H1 (cell line): ENCODE data around the gene ZFYVE27. TPM values are rescaled to one million over a fixed set of nuclear protein-coding genes. Genes with fewer than 3 reads are reported as not detected.

ENCODE experiments used
- CTCF ChIA-PET: fragments of 300-600 bp; sonication (Branson Sonifier 250); formaldehyde crosslinking; loops from one replicate; lab custom pipeline; 2021; ENCODE audit not compliant: partially characterized antibody; lab: Charles Lee
- POLR2A ChIA-PET: fragments of 300-600 bp; sonication (Branson Sonifier 250); formaldehyde crosslinking; loops from one replicate; lab custom pipeline; 2021; ENCODE audit warnings: inconsistent platforms; ENCODE audit not compliant: partially characterized antibody; lab: Charles Lee
- DNase-seq, 2 experiments: peaks; one replicate each; pipeline versions ENCODE4 v3.0.0 to v3.0.0-alpha.2; 2010 to 2022; ENCODE audit warnings: low spot score in 2 of 2, low read depth in 1 of 2, mixed read lengths in 1 of 2
- FAIRE-seq: peaks from 2 replicates; lab custom pipeline; 2011; peaks lifted over from hg19 to GRCh38; lab: Jason Lieb, UNC
- H2AFZ ChIP-seq: 2 replicates; pipeline ENCODE4 v1.8.1; 2012; ENCODE audit warnings: low read length, inconsistent platforms
- H2AK5ac ChIP-seq: 2 replicates; pipeline ENCODE4 v1.6.1; 2013; ENCODE audit warnings: low read depth, low read length
- H2BK120ac ChIP-seq: replicated peaks from 2 replicates; pipeline ENCODE3; 2013; ENCODE audit warnings: low read depth, low read length, inconsistent platforms
- H2BK12ac ChIP-seq: 2 replicates; pipeline ENCODE4 v1.6.1; 2013; ENCODE audit warnings: low read depth, low read length
- H2BK15ac ChIP-seq: 2 replicates; pipeline ENCODE4 v1.6.1; 2013; ENCODE audit warnings: low read length
- H2BK20ac ChIP-seq: 2 replicates; pipeline ENCODE4 v1.6.1; 2013; ENCODE audit warnings: low read length
- H2BK5ac ChIP-seq: 2 replicates; pipeline ENCODE4 v1.6.1; 2013; ENCODE audit warnings: low read depth, low read length
- H3K14ac ChIP-seq: 2 replicates; pipeline ENCODE4 v1.6.1; 2013; ENCODE audit warnings: inconsistent platforms; ENCODE audit not compliant: insufficient read length
- H3K18ac ChIP-seq: 2 replicates; pipeline ENCODE4 v1.6.1; 2013; ENCODE audit warnings: low read length; ENCODE audit errors: extremely low read depth
- H3K23ac ChIP-seq: 2 replicates; pipeline ENCODE4 v1.6.1; 2013; ENCODE audit warnings: inconsistent platforms; ENCODE audit not compliant: insufficient read length
- H3K23me2 ChIP-seq: 2 replicates; pipeline ENCODE4 v1.6.1; 2013; ENCODE audit warnings: low read depth, low read length
- H3K27ac ChIP-seq: 2 replicates; pipeline ENCODE4 v1.6.1; 2011; ENCODE audit warnings: low read depth, low read length, inconsistent platforms
- H3K27me3 ChIP-seq, 4 experiments: replicated peaks in 1 of 4; 1 replicate in 1 of 4; 2 replicates in 3 of 4; pipeline versions ENCODE4 v1.6.1 to v1.8.1; 2011 to 2013; ENCODE audit warnings: low read length in 3 of 4, mild to moderate bottlenecking in 3 of 4, inconsistent platforms in 2 of 4, mixed read lengths in 2 of 4, moderate library complexity in 1 of 4; ENCODE audit not compliant: control insufficient read depth in 3 of 4, insufficient read depth in 3 of 4; ENCODE audit errors: extremely low read depth in 1 of 4
- H3K36me3 ChIP-seq, 4 experiments: 2 replicates each; pipeline versions ENCODE4 v1.6.1 to v1.8.1; 2011 to 2013; ENCODE audit warnings: mild to moderate bottlenecking in 4 of 4, low read length in 3 of 4, moderate library complexity in 2 of 4, control low read depth in 1 of 4, inconsistent platforms in 1 of 4; ENCODE audit not compliant: insufficient read depth in 4 of 4, control insufficient read depth in 2 of 4
- H3K4ac ChIP-seq: replicated peaks from 2 replicates; pipeline ENCODE3; 2013; ENCODE audit warnings: low read length, low read depth, mixed read lengths, inconsistent platforms; ENCODE audit not compliant: insufficient read length
- H3K4me1 ChIP-seq, 4 experiments: replicated peaks in 1 of 4; 1 replicate in 1 of 4; 2 replicates in 3 of 4; pipeline versions ENCODE4 v1.6.1 to v1.8.1; 2011 to 2013; ENCODE audit warnings: low read length in 3 of 4, inconsistent platforms in 2 of 4, mixed read lengths in 1 of 4; ENCODE audit not compliant: insufficient read depth in 4 of 4, control insufficient read depth in 3 of 4
- H3K4me2 ChIP-seq, 2 experiments: 2 replicates each; pipeline versions ENCODE4 v1.6.1 to v1.8.1; 2011 to 2013; ENCODE audit warnings: low read depth in 2 of 2, low read length in 2 of 2, control low read depth in 1 of 2, inconsistent platforms in 1 of 2, mild to moderate bottlenecking in 1 of 2; ENCODE audit not compliant: insufficient read depth in 1 of 2
- H3K4me3 ChIP-seq, 4 experiments: fragments of 200-600, 300-600 bp in 1 of 4; sonication (generic), shearing (Covaris generic), sonication (Bioruptor Twin) in 1 of 4; 2 replicates each; pipeline versions ENCODE4 v1.5.1 to v1.8.1; 2011 to 2016; ENCODE audit warnings: low read length in 4 of 4, low read depth in 3 of 4, control low read depth in 2 of 4, inconsistent platforms in 2 of 4, mild to moderate bottlenecking in 2 of 4, mixed read lengths in 1 of 4, moderate library complexity in 1 of 4; ENCODE audit not compliant: insufficient read depth in 2 of 4; ENCODE audit errors: extremely low read depth in 1 of 4
- H3K56ac ChIP-seq: replicated peaks from 2 replicates; pipeline ENCODE3; 2013; ENCODE audit warnings: low read depth, mild to moderate bottlenecking, mixed read lengths, low read length, inconsistent platforms; ENCODE audit not compliant: insufficient read length
- H3K79me1 ChIP-seq: 2 replicates; pipeline ENCODE4 v1.6.1; 2013; ENCODE audit warnings: low read depth, low read length, control low read depth
- H3K79me2 ChIP-seq, 2 experiments: 2 replicates each; pipeline versions ENCODE4 v1.6.1 to v1.8.1; 2012 to 2013; ENCODE audit warnings: low read length in 2 of 2, mild to moderate bottlenecking in 2 of 2, inconsistent platforms in 1 of 2; ENCODE audit not compliant: insufficient read depth in 2 of 2, control insufficient read depth in 1 of 2
- H3K9ac ChIP-seq, 4 experiments: replicated peaks in 1 of 4; 1 replicate in 1 of 4; 2 replicates in 3 of 4; pipeline versions ENCODE4 v1.6.1 to v1.8.1; 2011 to 2013; ENCODE audit warnings: low read depth in 3 of 4, low read length in 3 of 4, control low read depth in 2 of 4, mild to moderate bottlenecking in 2 of 4, moderate library complexity in 2 of 4, inconsistent platforms in 1 of 4; ENCODE audit errors: extremely low read depth in 1 of 4
- H3K9me3 ChIP-seq, 2 experiments: 2 replicates each; pipeline versions ENCODE4 v1.6.1 to v1.8.1; 2012 to 2013; ENCODE audit warnings: mild to moderate bottlenecking in 2 of 2, moderate library complexity in 2 of 2, control low read depth in 1 of 2, inconsistent platforms in 1 of 2, low read depth in 1 of 2, low read length in 1 of 2, mixed read lengths in 1 of 2; ENCODE audit not compliant: insufficient read depth in 2 of 2
- H4K20me1 ChIP-seq, 2 experiments: replicated peaks in 1 of 2; 2 replicates each; pipeline versions ENCODE3 to v1.8.1; 2011 to 2013; ENCODE audit warnings: inconsistent platforms in 2 of 2, low read length in 2 of 2, mild to moderate bottlenecking in 1 of 2; ENCODE audit not compliant: insufficient read depth in 2 of 2, control insufficient read depth in 1 of 2
- H4K5ac ChIP-seq: 2 replicates; pipeline ENCODE4 v1.6.1; 2013; ENCODE audit warnings: low read length, low read depth, mixed read lengths, inconsistent platforms; ENCODE audit not compliant: insufficient read length
- H4K8ac ChIP-seq: 2 replicates; pipeline ENCODE4 v1.8.0; 2013; ENCODE audit warnings: mild to moderate bottlenecking, moderate library complexity, low read length, inconsistent platforms; ENCODE audit not compliant: insufficient read depth; ENCODE audit errors: extremely low read depth
- H4K91ac ChIP-seq: replicated peaks from 2 replicates; pipeline ENCODE3; 2013; ENCODE audit warnings: low read length, mixed read lengths, inconsistent platforms; ENCODE audit not compliant: insufficient read length
- KDM4A ChIP-seq: IDR thresholded peaks from one replicate; pipeline ENCODE4 v1.7.1; 2012; ENCODE audit warnings: low read depth, mild to moderate bottlenecking, moderate library complexity, low read length, inconsistent platforms; ENCODE audit not compliant: severe bottlenecking
- SUZ12 ChIP-seq: fragments of 200-600 bp; sonication (generic); IDR thresholded peaks from 2 replicates; pipeline ENCODE4 v1.6.1; 2012; ENCODE audit warnings: mild to moderate bottlenecking, inconsistent platforms, low read length, moderate library complexity, mixed read lengths
- WGBS, 2 experiments: shearing (Covaris generic) in 1 of 2; methylation state at CpG; one replicate each; pipeline versions ENCODE4 v1.1.6 to v1.1.7; 2013 to 2015; ENCODE audit warnings: low lambda C conversion rate in 2 of 2, mixed read lengths in 2 of 2, inconsistent platforms in 1 of 2, low coverage in 1 of 2, missing lambda C conversion rate in 1 of 2; ENCODE audit not compliant: insufficient replicate concordance in 2 of 2, insufficient coverage in 1 of 2, insufficient read length in 1 of 2; ENCODE audit errors: extremely low coverage in 1 of 2, missing lambda C conversion rate in 1 of 2; 5-methylcytosine and 5-hydroxymethylcytosine counted together
- polyA plus RNA-seq, 7 experiments: library from polyadenylated mRNA; depleted of rRNA in 3 of 7; stranded (reverse) in 5 of 7; unstranded in 2 of 7; fragments of >200 nt in 5 of 7; fragments of 200-250 nt in 2 of 7; gene quantifications; 1 replicate in 5 of 7; 2 replicates in 1 of 7; 4 replicates in 1 of 7; pipeline versions ENCODE4 v1.2.1 to v1.2.3, GENCODE V29; 2011 to 2013; ENCODE audit warnings: missing spikeins in 2 of 7, mixed read lengths in 2 of 7
- total RNA-seq: library from RNA; stranded (reverse); fragmentation: NEBNext Ultra II Directional; extraction: Animal tissue kit (Norgen Biotek cat#: 25700); gene quantifications from 2 replicates; pipeline ENCODE4 v1.2.1, GENCODE V29; 2021

ZFYVE27 gene
- total and polyA plus RNA-seq, 2 of the 8 experiments (the other 6 are each of a cell fraction or from before 2014, with no cell fraction given): 16.6 to 19.8 TPM

DNA sequence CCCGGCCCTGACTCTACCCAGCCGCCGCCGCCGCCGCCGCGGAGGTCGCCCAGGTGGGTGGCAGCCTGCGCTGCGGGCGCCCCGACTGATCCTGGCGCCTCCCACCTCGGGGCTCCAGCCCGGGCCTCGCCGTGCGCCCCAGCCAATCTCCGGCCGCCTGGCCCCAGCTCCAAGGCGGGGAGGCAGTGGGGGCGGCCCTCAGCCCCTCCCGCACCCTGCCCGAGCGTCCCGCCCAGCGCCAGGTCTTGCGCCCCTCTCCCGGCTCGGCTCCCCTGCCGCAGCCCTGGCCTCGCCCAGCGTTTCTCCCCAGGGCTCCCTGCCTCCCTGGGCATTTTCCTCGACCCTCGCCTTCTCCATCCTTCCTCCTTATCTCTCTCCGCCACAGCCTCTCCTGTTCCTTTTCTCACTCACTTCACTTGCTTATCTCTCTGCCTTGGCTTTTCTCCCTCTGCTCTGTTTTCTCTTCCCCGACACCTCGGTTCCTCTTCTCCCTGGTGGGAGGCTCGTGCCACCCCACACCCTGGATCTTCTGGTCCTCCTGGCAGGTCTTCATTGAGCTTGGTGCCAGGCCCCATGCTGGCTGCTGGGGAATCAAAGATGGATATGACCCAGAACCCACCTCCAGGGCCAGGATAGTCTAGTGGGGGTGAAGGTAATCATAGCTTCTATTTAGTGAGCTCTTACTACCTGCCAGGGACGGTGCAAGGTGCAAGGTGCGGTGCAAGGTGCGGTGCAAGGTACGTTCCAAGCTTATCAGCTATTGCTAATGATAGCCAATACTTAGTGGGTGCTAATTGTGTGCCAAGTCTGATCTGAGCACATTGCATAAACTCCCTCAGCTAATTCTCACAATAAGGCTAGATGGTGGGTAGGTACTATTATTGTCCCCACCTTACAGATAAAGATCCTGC, 35.2 kb downstream of the ZFYVE27 start, which contains the start of gene SFRP5:
Gene SFRP5, minus strand, starts transcription at position 87 of the 911 bp plus-strand sequence. CDS start 166 bp downstream, outside the sequence.
- Histone ChIP-seq H3K4me2 (peak within 1 kb of the TSS; percentile 87 to 99), H2BK15ac (peak within 1 kb of the TSS; percentile 53; the same call in 1 of the 2 replicates), H3K9me3 (no peaks in the 10 kb centered on the region), H3K79me1 (no peaks in the 10 kb centered on the region; the same call in 1 of the 2 replicates), H2AK5ac (no peak within 1 kb of the TSS), H3K56ac (no peak within 1 kb of the TSS), H2BK5ac (peak within 1 kb of the TSS; percentile 71; the same call in 1 of the 2 replicates), H4K91ac (peak within 1 kb of the TSS; percentile 49), H3K27ac (no peak within 1 kb of the TSS), H3K27me3 (peaks cover 14 to 51% (median 40%) of the 10 kb centered on the region in 4 experiments), H3K4me1 (peaks cover 2 to 10% (median 7%) of the 10 kb centered on the region in 4 experiments; a peak in 6 of 7 replicates), H3K79me2 (no peaks in the 10 kb centered on the region), H4K20me1 (no peaks in the 10 kb centered on the region), H4K5ac (no peak within 1 kb of the TSS), H2BK12ac (peak within 1 kb of the TSS; percentile 92; the same call in 1 of the 2 replicates), H3K23ac (no peak within 1 kb of the TSS), H3K36me3 (no peaks in the 10 kb centered on the region; a peak in 1 of 8 replicates), H3K4me3 (peak within 1 kb of the TSS; percentile 54 to 60 (median 55)), H2AFZ (peak within 1 kb of the TSS; percentile 25; the same call in 1 of the 2 replicates), H2BK20ac (peak within 1 kb of the TSS; percentile 66; the same call in 1 of the 2 replicates), H3K14ac (no peak within 1 kb of the TSS), H3K9ac (peak within 1 kb of the TSS in 2 of 4 experiments; percentile 20 to 25; a peak in 3 of 7 replicates), H3K18ac (peak within 1 kb of the TSS; percentile 83), H3K23me2 (peaks cover 15% of the 10 kb centered on the region; the same call in 1 of the 2 replicates), H4K8ac (peak within 1 kb of the TSS; percentile 85), H3K4ac (peak within 1 kb of the TSS; percentile 61), H2BK120ac (no peak within 1 kb of the TSS)
- POLR2A ChIA-PET: interaction anchor here (0.9 to 3.7 kb wide), 8 partner anchors 8 to 85 kb away, joined by 3 to 30 read pairs (median 3); partner anchors contain the start of genes AVPI1 and ZFYVE27
- 28% methylated on average over 21 of the region's 44 CpGs; no CpG with 5 or more reads in 1 of the 2 experiments for WGBS, 2 experiments
- FAIRE-seq (no peak), DNase-seq (peak in 1 of 2 experiments; percentile 71)
- CTCF ChIA-PET: interaction anchor here (0.6 to 4.1 kb wide), 9 partner anchors 9 to 273 kb away, joined by 3 to 30 read pairs (median 6); no protein-coding TSS in a partner anchor
- no peak for TF ChIP-seq SUZ12
- TF ChIP-seq KDM4A: peak; percentile 47
